ENCODE measurements around the gene FBXO42.
"Not testable (repeated sequence)": the region's sequence is repeated elsewhere in the genome, so short reads cannot be mapped to it uniquely, and the experiment has no call there.

The FBXO42 gene

DNA sequence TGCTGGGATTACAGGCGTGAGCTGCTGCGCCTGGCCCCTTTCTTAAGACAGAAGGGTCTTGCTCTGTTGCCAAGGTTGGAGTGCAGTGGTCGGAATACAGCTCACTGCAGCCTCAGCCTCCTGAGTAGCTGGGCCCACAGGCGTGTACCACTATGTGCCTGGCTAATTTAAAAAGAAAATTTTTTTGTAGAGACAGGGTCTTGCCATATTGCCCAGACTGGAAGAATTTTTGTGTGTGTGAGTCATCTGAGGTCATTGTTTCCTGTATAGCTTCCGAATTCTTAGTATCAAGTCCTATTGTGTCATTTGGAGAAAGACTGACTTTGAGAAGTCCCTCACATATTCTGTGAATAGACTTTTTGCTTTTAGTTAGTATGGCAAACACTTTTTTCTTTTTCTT lies 19.4 kb upstream of the FBXO42 start:
- TF ChIP-seq, protein P1, sequence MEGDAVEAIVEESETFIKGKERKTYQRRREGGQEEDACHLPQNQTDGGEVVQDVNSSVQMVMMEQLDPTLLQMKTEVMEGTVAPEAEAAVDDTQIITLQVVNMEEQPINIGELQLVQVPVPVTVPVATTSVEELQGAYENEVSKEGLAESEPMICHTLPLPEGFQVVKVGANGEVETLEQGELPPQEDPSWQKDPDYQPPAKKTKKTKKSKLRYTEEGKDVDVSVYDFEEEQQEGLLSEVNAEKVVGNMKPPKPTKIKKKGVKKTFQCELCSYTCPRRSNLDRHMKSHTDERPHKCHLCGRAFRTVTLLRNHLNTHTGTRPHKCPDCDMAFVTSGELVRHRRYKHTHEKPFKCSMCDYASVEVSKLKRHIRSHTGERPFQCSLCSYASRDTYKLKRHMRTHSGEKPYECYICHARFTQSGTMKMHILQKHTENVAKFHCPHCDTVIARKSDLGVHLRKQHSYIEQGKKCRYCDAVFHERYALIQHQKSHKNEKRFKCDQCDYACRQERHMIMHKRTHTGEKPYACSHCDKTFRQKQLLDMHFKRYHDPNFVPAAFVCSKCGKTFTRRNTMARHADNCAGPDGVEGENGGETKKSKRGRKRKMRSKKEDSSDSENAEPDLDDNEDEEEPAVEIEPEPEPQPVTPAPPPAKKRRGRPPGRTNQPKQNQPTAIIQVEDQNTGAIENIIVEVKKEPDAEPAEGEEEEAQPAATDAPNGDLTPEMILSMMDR (conservative IDR thresholded peaks at IDR 0.05; ENCODE audit: low read depth, low read length): no peak
- peak; percentile 70 for DNase-seq (ENCODE audit: low read depth)
- no peak overlapping the region for H3K4me3 ChIP-seq (ENCODE audit: low read depth, low read length)

DNA sequence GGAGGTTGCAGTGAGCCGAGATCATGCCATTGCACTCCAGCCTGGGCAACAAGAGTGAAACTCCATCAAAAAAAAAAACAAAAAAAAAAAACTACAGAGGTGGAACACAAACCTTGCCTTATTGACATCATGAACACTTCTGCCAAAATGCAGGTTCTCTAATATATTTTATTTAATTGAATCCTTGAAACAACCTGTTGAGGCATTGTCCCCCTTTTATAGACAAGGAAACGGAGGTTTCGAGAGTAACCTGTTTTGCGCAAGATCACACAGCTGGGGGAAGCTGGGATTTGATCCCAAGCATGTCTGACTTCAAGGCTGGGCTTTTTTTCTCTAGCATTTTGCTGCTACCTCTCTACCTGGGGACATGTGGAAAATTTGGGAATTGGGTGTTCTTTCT lies 17.5 kb upstream of the FBXO42 start:
- DNase-seq (ENCODE audit: low read depth): no peak
- TF ChIP-seq, protein P1 (conservative IDR thresholded peaks at IDR 0.05; ENCODE audit: low read depth, low read length): no peak
- no peak overlapping the region for H3K4me3 ChIP-seq (ENCODE audit: low read depth, low read length)

DNA sequence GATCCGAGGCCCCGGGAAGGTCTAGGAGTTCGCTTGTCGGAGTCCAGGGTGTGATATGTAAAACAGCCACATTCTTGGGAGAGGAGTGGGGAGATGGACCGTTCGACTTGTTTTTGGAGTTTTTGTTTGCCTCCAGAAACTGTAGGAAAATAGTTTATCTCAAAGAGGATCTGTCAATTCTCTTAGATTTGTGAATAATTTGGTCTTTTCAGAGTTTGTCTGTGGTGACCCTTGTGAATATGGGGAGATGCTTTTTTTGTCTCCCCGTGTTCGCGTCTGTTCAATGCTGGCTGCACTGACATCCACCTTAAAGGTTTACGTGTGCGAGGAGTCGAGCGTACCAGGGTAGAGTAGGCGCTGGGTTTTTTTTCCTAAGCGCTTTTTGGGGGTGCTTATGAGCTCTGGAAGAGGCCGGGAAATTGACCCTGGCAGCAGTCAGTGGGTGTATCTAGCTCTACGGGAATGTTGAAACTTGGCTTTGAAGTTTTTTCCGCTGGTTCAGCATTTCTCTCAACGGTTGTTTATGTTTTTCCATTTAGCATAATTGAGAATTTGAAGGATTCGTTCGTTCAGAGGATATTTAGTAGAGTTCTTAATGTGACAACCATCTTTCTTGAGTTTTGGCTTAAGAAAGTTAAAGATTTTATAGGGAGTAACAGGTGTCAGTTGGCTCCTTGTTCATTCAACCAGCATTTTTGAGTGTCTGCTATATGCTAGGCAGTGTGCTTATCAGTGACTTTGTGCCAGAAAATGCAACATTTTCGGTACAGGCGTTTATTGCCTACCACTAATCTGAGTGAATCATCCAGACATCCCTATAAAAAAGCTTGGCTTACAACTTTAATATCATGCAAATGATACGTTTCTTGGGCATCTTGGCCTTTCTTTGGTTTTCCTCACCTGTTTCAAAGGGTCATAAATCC lies 15.9 kb upstream of the FBXO42 start:
- peak; percentile 37 for DNase-seq (ENCODE audit: low read depth)
- TF ChIP-seq, protein P1 (conservative IDR thresholded peaks at IDR 0.05; ENCODE audit: low read depth, low read length): no peak
- H3K4me3 ChIP-seq (ENCODE audit: low read depth, low read length): peak overlapping the region; percentile 89

DNA sequence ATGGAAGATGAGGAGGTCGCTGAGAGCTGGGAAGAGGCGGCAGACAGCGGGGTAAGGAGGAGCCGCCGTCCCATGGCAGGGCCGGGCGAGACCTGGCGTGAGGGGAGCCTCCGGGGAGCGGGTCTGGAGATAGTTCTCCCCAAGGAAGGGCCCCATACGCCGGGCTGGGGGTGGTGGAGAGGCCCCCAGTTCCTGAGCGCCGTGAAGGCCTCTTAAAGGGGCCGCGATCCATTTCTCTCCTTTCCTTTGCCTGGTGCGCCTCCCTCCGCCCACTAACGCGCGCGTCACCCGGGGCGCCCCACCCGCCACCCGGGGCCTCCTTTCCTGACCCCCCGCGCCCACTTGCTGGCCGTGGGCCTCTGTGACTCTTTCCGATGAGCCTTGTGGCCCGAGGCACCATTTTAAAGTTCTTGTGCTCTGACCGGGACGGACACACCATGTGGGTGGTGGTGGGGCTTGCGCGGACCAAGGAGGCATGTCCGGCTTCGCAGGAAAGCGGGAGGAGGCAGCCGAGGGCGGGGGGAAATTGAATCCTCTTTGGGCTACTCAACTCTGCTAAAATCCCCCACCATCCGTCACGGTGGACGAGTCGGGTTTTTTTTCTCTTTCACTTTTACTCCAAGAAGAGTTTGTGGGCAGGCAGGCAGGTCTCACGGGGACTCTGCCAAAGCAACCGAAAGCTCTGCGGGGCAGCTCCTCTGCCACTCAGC lies 15.1 kb upstream of the FBXO42 start:
- peak overlapping the region; percentile 89 for H3K4me3 ChIP-seq (ENCODE audit: low read depth, low read length)
- peak; percentile 90 for DNase-seq (ENCODE audit: low read depth)
- TF ChIP-seq, protein P1 (conservative IDR thresholded peaks at IDR 0.05; ENCODE audit: low read depth, low read length): no peak

DNA sequence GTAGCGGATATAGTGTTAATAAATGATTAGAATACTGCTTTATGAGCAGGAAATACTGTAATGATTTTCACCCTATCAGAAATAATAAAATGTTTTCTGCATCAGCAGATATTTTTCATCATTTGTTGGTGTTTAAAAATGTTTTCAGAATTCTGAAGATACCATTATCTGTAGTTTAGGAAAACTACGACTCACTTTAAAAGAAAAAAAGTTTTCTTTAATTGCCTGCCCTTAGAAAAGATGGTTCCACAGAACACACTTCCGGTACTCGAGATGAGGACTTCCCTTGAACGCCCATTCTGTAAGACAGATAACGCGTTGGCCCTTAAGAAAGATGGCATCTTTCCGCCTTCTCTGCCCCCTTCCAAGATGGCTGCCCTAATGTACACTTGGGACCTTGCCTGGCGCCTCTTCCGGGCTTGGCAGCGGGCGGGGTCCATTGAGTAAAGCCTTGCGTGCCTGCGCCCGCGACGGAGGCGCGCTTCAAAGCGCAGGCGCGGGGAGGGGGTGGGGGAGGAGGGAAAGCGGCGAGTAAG lies 14.5 kb upstream of the FBXO42 start, which contains the start of gene SZRD1:
Gene SZRD1, plus strand, starts transcription at position 521 of the 536 bp plus-strand sequence. CDS start 16 bp downstream, outside the sequence.
- DNase-seq (ENCODE audit: low read depth): peak; percentile 100
- peak within 1 kb of the TSS; percentile 89 for H3K4me3 ChIP-seq (ENCODE audit: low read depth, low read length)
- TF ChIP-seq, protein P1 (conservative IDR thresholded peaks at IDR 0.05; ENCODE audit: low read depth, low read length): no peak

DNA sequence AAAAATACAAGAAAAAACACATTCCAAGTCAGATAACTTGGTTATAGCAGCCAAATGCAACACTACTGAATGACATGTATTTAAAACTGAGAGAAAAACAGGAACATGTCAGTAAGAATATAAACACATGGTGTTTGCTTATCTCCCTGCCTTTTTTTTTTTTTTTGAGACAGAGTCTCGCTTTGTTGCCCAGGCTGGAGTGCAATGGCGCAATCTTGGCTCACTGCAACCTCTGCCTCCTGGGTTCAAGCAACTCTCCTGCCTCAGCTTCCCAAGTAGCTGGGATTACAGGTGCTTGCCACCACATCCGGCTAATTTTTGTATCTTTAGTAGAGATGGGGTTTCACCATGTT lies 12.8 kb upstream of the FBXO42 start:
- not testable (repeated sequence) for H3K4me3 ChIP-seq (ENCODE audit: low read depth, low read length)
- peak; percentile 80 for DNase-seq (ENCODE audit: low read depth)

DNA sequence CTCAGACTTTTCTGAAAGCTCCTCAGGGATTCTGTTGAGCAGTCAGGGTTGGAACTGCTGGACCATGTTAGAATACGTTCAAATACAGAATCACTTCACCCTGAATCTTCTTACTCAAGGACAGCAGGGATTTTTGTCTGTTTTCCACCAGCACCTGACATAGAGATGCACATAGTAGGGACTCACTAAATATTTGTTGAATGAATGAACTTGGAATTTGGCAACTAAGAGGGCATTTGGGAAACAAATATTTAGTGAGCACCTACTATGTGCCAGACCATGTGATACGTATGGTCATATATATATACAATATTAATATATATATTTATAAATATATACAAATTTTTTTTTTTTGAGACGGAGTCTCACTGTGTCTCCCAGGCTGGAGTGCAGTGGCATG lies 4.6 kb upstream of the FBXO42 start:
- TF ChIP-seq, protein P1 (conservative IDR thresholded peaks at IDR 0.05; ENCODE audit: low read depth, low read length): no peak
- DNase-seq (ENCODE audit: low read depth): no peak
- H3K4me3 ChIP-seq (ENCODE audit: low read depth, low read length): no peak overlapping the region
